GM12874 (cell line): ENCODE measurements around the gene CKS1B.

ENCODE experiments used
- TF ChIP-seq, protein P1 (sequence below): IDR thresholded peaks from 2 replicates; pipeline ENCODE4 v1.5.1; 2011; ENCODE audit warnings: low read depth, mild to moderate bottlenecking, control low read depth, low read length, moderate library complexity; ENCODE audit not compliant: insufficient read depth

Gene CKS1B

DNA sequence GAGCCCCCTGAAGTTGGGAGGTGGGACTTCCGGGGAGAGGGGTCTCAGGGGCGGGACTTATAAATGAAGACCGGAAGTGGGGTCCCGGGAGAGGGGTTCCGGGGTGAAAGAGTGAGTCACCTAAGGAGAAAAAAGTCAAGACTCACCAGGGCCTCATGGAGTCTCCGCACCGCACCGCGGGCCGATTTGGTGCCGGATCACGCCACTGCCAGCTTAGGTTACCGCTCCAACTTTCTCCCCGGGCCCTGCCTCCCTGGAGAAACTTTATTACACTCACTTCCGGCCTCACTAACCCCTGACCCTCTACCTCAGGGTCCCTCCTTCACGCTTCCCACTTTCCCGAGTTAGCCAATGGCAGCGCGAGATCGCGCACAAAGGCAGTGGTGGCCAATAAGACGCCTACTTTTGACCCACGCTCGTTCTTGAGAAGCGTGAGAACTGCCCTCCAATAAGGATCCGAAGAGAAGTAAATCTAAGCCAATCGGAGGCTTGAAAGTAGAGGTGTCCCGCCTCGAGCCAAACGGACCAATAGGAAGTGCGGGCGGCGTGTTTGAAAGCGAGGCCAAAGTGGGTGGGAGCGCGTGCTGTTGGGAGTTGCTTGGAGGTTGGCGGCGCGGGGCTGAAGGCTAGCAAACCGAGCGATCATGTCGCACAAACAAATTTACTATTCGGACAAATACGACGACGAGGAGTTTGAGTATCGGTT lies at the start of gene CKS1B:
TSS of gene CKS1B (plus strand) at position 580 of the 706 bp plus-strand sequence. CDS start at position 645, 65 bp downstream.
- TF ChIP-seq, protein P1, sequence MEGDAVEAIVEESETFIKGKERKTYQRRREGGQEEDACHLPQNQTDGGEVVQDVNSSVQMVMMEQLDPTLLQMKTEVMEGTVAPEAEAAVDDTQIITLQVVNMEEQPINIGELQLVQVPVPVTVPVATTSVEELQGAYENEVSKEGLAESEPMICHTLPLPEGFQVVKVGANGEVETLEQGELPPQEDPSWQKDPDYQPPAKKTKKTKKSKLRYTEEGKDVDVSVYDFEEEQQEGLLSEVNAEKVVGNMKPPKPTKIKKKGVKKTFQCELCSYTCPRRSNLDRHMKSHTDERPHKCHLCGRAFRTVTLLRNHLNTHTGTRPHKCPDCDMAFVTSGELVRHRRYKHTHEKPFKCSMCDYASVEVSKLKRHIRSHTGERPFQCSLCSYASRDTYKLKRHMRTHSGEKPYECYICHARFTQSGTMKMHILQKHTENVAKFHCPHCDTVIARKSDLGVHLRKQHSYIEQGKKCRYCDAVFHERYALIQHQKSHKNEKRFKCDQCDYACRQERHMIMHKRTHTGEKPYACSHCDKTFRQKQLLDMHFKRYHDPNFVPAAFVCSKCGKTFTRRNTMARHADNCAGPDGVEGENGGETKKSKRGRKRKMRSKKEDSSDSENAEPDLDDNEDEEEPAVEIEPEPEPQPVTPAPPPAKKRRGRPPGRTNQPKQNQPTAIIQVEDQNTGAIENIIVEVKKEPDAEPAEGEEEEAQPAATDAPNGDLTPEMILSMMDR = no peak

DNA sequence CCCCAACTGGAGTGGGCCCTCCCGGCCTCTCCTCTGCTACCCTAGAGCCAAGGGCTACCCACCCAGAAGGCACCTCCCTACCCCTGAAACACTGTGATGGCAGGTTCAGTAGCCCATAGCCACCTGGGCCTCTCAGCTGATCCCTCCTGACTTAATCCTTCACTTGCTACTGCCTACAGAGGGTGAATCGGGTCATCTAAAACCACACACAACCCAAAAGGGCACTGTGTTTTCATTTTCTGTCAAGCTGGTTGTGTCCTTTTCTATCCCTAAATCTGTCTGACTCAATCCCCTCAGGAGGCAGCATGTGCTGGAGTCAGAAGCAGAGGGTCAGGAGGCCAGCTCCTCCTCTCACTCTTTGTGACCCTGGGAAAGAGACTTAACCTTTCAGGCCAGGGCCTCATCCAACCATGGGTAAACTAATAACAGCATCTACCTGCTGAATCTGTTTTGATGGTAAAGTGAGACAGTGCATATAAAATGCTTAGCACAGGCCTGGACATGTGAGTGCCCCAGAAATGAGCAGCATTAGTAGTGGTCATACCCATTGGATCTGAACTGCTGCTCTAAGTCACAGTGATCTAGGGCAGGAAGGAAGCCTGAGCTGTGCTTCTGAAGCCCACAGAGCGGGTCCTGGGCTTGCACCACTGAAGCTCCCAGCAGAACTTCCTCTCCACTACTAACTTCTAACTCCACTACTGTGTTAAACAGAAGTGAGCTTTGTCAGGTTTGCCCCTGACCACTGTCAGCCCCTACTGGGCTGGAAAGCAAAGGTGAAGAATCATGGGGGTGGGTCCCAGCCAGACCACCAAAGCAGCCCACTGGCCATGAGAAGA lies 48.9 kb upstream of the CKS1B start:
- TF ChIP-seq, protein P1 = no peak

DNA sequence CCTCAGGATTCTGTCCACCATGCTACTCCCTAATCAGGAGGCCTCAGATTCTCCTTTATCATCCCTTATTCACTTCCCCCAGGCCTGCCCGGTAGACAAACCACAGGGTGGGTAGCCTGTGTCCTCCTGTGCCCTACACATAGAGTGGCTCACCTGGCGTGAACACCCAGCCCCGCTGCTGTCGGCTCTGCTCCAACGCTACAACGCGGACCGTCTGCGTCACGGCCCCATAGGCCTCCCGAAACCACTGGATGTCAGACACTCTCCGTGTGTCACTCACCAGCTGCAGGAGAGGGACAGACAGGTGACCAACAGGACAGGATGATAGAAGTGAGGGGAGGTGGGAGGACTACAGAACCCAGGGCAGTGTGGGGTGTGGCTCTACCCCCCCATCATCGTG lies 48.3 kb upstream of the CKS1B start:
- TF ChIP-seq, protein P1 = no peak

DNA sequence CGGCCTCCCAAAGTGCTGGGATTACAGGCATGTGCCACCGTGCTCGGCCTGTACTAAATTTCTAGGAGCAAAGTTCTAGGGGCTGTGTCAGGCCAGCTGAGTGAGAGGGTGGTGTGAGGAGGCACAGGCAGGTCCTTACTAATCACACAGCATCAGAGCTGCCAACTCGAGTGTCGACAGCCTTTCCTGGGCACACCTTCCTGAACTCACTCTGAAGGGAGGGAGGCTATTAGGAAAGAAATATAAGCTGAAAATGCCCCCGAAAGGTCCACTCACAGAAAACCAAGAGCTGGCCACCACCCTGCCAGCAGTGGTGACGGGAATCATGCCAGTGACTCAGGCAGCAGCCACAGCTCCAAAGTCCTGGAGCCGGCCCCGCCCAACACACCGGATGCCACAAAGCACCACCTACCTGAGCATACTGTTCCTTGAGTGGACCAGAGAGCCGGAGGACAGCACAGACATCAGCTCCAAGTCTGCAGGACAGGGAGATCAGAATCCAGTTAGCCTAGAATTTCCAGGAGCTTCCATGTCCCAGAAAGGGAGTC lies 42.5 kb upstream of the CKS1B start:
- TF ChIP-seq, protein P1 = no peak

DNA sequence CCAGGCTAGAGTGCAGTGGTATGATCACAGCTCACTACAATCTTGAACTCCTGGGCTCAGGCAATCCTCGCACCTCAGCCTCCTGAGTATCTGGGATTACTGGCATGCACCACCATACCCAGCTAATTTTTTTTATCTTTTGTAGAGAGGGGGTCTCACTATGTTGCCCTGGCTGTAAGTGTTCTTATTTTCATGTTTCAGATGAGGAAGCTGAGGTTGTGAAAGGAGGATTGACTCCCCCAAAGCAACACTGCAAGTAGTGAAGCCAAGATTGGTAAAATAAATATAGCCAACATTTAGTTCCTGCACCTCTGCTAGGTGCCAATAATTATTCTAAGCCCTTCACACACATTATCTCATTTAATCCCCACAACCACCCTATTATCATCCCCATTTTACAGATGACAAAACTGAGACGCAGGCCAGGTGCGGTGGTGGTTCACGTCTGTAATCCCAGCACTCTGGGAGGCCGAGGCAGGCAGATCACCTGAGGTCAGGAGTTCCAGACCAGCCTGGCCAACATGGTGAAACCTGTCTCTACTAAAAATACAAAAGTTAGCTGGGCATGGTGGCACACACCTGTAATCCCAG lies 40.0 kb upstream of the CKS1B start:
- TF ChIP-seq, protein P1 = no peak

DNA sequence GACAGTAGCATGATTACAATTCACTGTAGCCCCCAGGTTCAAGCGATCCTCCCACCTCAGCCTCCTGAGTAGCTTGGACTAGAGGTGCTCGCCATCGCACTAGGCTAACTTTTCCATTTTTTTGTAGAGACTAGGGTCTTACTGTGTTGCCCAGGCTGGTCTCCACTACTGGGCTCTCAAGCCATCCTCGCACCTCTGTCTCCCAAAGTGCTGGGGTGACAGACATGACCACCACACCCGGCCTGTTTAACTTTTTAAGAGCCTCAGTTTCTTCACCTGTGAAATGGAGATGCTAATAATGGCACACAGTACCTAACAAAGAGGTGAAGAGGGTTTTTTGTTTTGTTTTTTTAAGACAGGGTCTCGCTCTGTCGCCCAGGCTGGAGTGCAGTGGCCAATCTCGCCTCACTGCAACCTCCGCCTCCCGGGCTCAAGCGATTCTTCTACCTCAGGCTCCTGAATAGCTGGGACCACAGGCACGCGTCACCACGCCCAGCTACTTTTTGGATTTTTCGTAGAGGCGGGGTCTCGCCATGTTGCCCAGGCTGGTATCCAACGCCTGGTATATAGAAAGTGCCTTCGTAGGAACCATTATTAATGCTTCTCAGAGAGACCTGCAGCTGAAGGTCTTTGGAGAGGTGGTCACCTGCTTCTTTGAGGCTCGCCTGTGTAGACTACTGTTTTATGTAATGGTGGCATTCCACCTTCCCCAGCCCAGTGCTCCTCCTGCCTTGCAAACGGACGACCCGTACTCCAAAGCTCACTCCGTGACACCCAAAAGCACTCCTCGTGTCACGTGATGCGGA lies 38.5 kb upstream of the CKS1B start:
- TF ChIP-seq, protein P1 = no peak
